Fibroblast of villous mesenchyme (primary cell): ENCODE data around the gene CHEK1. TPM values are rescaled to one million over a fixed set of nuclear protein-coding genes. Genes with fewer than 3 reads are reported as not detected.

ENCODE experiments used
- DNase-seq: peaks from one replicate; pipeline ENCODE4 v3.0.0-alpha.2; 2010; ENCODE audit warnings: low read depth
- H3K4me3 ChIP-seq: 2 replicates; pipeline ENCODE4 v1.5.1; 2011; ENCODE audit warnings: low read depth, mild to moderate bottlenecking, low read length
- CTCF ChIP-seq: IDR thresholded peaks from 2 replicates; pipeline ENCODE4 v1.5.1; 2012; ENCODE audit warnings: low read depth, mild to moderate bottlenecking, low read length; ENCODE audit not compliant: insufficient read depth
- total RNA-seq: library from RNA; depleted of rRNA; stranded (reverse); fragments of >200 nt; gene quantifications from 2 replicates; pipeline ENCODE4 v1.2.3, GENCODE V29; 2012

Gene CHEK1
- total RNA-seq, 1 donor = 53.1 TPM

DNA sequence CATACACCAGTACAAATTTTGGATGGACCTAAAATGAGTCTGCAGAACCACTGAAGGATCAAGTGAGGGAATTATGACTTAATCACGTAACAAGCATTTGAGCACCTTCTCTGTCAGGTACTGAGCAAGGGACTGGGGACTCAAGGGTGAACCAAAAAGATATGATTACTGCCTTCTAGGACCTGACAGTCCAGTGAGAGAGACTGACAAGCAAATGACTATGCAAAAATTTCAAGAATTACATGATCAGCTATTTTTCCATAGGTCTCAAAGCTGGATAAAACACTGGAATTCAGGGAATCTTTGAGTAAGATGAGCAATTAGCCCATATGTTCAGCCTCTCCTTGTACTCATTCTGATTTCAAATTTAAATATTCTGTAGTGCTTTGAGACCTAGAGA is 37.5 kb upstream of the CHEK1 start:
- no peak for DNase-seq
- no peak for TF ChIP-seq CTCF
- no peak overlapping the region for H3K4me3 ChIP-seq

DNA sequence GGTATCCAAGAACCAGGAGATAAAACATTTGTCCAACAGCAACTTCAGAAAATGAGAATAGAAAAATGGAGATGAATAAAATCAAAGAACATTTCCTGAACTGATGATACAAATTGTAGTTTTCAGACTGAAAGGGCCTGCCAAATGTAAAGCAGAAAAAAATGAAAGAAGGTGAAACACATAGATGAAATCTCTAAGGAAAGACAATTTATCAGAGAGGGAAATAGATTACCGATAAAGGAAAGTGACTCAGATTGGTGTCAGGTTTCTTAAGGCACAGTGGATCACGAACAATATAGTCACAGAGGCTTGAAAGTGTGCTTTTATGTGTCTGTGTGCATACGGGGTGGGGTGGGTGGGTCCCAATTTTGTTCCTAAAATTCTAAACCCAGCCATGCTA is 36.5 kb upstream of the CHEK1 start:
- no peak for TF ChIP-seq CTCF
- DNase-seq = no peak

GRCh38 chr11:125591649-125592304 is 33.2 kb upstream of the CHEK1 start:
- DNase-seq = peak; percentile 38
- TF ChIP-seq CTCF = no peak
- peak overlapping the region; percentile 79 for H3K4me3 ChIP-seq

More for the DNA sequence above, 36.5 kb upstream of the CHEK1 start:
- no peak overlapping the region for H3K4me3 ChIP-seq

- peak within 1 kb of the TSS; percentile 95 for H3K4me3 ChIP-seq
- DNase-seq = peak; percentile 100
- TF ChIP-seq CTCF = no peak
Observed at GRCh38 chr11:125592305-125593113, 32.5 kb upstream of the CHEK1 start, which contains the start of gene STT3A. TSS of gene STT3A (plus strand) at chr11:125592852. CDS start at chr11:125595916, 3,064 bp downstream.

GRCh38 chr11:125593114-125593820 is 31.7 kb upstream of the CHEK1 start:
- H3K4me3 ChIP-seq = peak overlapping the region; percentile 95
- TF ChIP-seq CTCF = no peak
- DNase-seq = peak; percentile 49

DNA sequence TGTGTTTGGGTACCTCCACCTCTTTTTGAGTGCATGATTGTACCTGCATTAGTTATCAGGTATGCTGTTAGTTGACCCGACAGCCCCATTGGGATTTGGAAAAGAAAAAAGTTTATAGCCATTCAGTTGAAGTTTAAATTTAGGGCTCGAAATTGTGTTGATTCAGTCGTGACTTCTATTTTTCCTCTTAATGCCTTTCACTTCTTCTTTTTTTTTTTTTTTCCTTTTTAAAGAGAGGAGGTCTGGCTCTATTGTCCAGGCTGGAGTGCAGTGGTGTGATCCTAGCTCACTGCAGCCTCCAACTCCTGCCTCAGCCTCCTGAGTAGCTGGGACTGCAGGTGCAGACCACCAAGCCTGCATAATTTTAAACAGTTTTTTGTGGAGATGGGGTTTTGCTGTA is 30.0 kb upstream of the CHEK1 start:
- H3K4me3 ChIP-seq = no peak overlapping the region
- no peak for TF ChIP-seq CTCF
- no peak for DNase-seq
